Neural crest cell (in vitro differentiated cells): ENCODE results near the gene MSLN. TPM values are rescaled to one million over a fixed set of nuclear protein-coding genes. Genes with fewer than 3 reads are reported as not detected.
"Not testable (repeated sequence)": the region's sequence is repeated elsewhere in the genome, so short reads cannot be mapped to it uniquely, and the experiment has no call there.

Experiments
- DNase-seq: peaks from one replicate; pipeline ENCODE4 v3.0.0; 2021; ENCODE audit warnings: low read depth, mixed read lengths, low spot score
- H3K27ac Mint-ChIP-seq: one replicate; pipeline ENCODE4 v1.8.0; 2021; ENCODE audit warnings: mild to moderate bottlenecking, mixed read lengths; ENCODE audit not compliant: unreplicated experiment
- H3K27me3 Mint-ChIP-seq: 2 replicates; pipeline ENCODE4 v1.8.0; 2021; ENCODE audit warnings: low read depth, mild to moderate bottlenecking, mixed read lengths
- H3K36me3 Mint-ChIP-seq: 2 replicates; pipeline ENCODE4 v1.8.0; 2021; ENCODE audit warnings: low read depth, mild to moderate bottlenecking, mixed read lengths
- H3K4me1 Mint-ChIP-seq: 2 replicates; pipeline ENCODE4 v1.8.0; 2021; ENCODE audit warnings: mixed read lengths
- H3K4me3 Mint-ChIP-seq: one replicate; pipeline ENCODE4 v1.8.0; 2021; ENCODE audit warnings: mild to moderate bottlenecking, mixed read lengths
- H3K9me3 Mint-ChIP-seq: 2 replicates; pipeline ENCODE4 v1.8.0; 2021; ENCODE audit warnings: mixed read lengths
- total RNA-seq: library from RNA; stranded (reverse); gene quantifications from 2 replicates; pipeline ENCODE4 v1.2.1, GENCODE V29; 2021
- TF ChIP-seq, protein P1 (sequence below): fragments of 200-600 bp; sonication (generic); conservative IDR thresholded peaks from 2 replicates; pipeline ENCODE4 v1.5.0; 2021; ENCODE audit warnings: antibody characterized with exemption, mild to moderate bottlenecking

Gene MSLN
- total RNA-seq, 1 donor from 2014 or later: not detected

- TF ChIP-seq, protein P1, sequence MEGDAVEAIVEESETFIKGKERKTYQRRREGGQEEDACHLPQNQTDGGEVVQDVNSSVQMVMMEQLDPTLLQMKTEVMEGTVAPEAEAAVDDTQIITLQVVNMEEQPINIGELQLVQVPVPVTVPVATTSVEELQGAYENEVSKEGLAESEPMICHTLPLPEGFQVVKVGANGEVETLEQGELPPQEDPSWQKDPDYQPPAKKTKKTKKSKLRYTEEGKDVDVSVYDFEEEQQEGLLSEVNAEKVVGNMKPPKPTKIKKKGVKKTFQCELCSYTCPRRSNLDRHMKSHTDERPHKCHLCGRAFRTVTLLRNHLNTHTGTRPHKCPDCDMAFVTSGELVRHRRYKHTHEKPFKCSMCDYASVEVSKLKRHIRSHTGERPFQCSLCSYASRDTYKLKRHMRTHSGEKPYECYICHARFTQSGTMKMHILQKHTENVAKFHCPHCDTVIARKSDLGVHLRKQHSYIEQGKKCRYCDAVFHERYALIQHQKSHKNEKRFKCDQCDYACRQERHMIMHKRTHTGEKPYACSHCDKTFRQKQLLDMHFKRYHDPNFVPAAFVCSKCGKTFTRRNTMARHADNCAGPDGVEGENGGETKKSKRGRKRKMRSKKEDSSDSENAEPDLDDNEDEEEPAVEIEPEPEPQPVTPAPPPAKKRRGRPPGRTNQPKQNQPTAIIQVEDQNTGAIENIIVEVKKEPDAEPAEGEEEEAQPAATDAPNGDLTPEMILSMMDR: no peak
- Mint-ChIP-seq H3K9me3 (no peaks in the 10 kb centered on the region), H3K4me1 (no peaks in the 10 kb centered on the region), H3K36me3 (no peaks in the 10 kb centered on the region), H3K4me3 (no peak overlapping the region), H3K27me3 (no peaks in the 10 kb centered on the region), H3K27ac (no peak overlapping the region)
- no peak for DNase-seq
These were observed 12.4 kb downstream of the MSLN start for GRCh38 chr16:772959-773358.

DNA sequence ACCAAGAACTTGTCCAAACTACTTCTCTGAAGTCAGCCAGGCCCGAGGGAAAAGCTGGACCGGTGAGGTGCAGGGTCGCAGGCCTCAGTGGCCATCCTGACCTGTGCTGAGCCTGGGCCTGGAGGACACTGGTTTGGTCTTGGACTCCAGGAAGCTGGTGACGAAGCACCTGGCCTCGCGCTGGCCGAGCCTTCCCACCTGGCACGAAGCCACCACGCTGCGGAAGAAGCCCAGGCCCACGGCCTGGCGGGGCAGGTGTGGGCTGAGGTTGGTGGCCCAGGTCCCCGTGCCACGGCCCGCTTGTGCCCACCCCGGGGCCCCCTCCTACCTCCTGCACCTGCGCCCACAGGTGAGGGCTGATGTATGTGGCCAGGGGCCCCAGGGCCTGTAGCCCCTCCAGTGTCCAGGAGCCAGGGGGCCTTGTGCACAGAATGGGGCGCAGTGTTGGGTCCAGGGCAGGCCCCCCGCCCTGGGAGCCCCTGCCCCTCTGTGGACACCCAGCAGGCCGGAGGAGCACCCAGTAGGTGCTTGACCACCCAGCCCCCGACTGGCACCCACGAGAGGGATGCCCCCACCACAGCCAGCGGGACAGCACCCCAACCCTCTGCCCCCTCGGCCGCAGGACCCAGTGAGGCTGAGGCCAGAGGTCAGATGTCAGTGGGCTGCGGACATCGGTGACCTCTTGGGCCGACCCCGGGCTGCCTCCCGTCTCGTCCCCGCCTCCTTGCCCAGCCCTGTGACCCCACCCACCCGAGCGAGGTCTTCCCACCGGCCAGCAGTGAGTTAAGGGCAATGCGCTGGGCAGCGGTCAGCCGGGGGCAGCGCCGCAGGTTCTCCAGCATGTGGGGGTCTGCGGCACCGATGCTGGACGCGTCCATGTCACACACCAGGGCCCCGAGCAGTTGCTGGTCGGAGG lies 13.8 kb downstream of the MSLN start:
- Mint-ChIP-seq H3K27ac (no peak overlapping the region), H3K27me3 (no peaks in the 10 kb centered on the region), H3K36me3 (no peaks in the 10 kb centered on the region), H3K4me1 (no peaks in the 10 kb centered on the region), H3K4me3 (no peak overlapping the region), H3K9me3 (no peaks in the 10 kb centered on the region)
- no peak for DNase-seq
- TF ChIP-seq, protein P1: no peak

- Mint-ChIP-seq H3K27me3 (no peaks in the 10 kb centered on the region), H3K36me3 (no peaks in the 10 kb centered on the region), H3K9me3 (no peaks in the 10 kb centered on the region), H3K4me1 (no peaks in the 10 kb centered on the region), H3K4me3 (no peak overlapping the region), H3K27ac (no peak overlapping the region)
- no peak for DNase-seq
- TF ChIP-seq, protein P1: no peak
These were observed 14.8 kb downstream of the MSLN start for GRCh38 chr16:775236-775796.

GRCh38 chr16:776298-776697 lies 15.8 kb downstream of the MSLN start:
- not testable (repeated sequence) for DNase-seq, H3K4me3 Mint-ChIP-seq, H3K4me1 Mint-ChIP-seq, H3K27ac Mint-ChIP-seq, H3K27me3 Mint-ChIP-seq, H3K36me3 Mint-ChIP-seq, H3K9me3 Mint-ChIP-seq

DNA sequence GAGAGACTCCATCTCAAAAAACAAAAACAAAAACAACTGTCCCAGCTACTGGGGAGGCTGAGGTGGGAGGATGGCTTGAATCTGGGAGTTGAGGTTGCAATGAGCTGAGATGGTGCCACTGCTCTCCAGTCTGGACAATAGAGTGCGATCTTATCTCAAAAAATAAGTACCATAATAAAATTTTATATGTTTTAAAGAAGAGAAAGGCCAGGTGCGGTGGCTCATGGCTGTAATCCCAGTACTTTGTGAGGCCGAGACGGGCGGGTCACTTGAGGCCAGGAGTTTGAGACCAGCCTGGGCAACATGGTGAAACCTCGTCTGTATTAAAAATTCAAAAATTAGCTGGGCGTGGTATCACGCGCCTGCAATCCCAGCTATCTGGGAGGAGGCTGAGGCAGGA lies 16.3 kb downstream of the MSLN start:
- Mint-ChIP-seq H3K27ac (no peak overlapping the region), H3K4me3 (no peak overlapping the region), H3K9me3 (no peaks in the 10 kb centered on the region), H3K4me1 (no peaks in the 10 kb centered on the region), H3K36me3 (no peaks in the 10 kb centered on the region), H3K27me3 (no peaks in the 10 kb centered on the region)
- TF ChIP-seq, protein P1: no peak
- DNase-seq: no peak

DNA sequence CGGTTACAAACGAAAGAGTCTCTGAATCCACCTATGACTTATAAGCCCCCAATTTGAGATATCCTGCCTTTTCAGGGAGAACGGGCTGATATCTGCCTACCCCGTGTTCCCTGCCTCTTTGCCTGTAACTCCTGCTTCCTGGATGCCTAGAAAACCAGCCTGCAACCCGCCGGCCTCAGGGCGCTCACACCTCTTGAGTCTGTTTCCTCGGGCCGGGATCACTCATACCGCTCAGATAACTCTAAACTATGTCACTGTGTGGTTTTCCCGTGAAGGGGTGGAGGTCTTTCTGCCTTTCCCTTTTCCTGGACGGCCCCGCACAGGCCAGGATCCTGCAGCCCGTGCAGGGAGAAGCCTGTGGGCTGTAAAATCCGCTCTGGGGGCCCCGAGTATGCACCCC lies 17.3 kb downstream of the MSLN start:
- Mint-ChIP-seq H3K27me3 (no peaks in the 10 kb centered on the region), H3K9me3 (no peaks in the 10 kb centered on the region), H3K27ac (no peak overlapping the region), H3K4me1 (no peaks in the 10 kb centered on the region), H3K36me3 (no peaks in the 10 kb centered on the region), H3K4me3 (no peak overlapping the region)
- DNase-seq: no peak
- TF ChIP-seq, protein P1: no peak
